ENCODE measurements around the gene RANBP17.
A peak's percentile ranks its signal among the peaks of the same experiment; 100 is the strongest.
"Not testable (repeated sequence)": the region's sequence is repeated elsewhere in the genome, so short reads cannot be mapped to it uniquely, and the experiment has no call there.

The RANBP17 gene

GRCh38 chr5:170861917-170862766 lies at the start of gene RANBP17:
TSS of gene RANBP17 (plus strand) at chr5:170862018.
- peak; percentile 80 for DNase-seq (ENCODE audit: low spot score)

GRCh38 chr5:170813231-170813630 lies 48.6 kb upstream of the RANBP17 start:
- no peak for DNase-seq (ENCODE audit: low spot score)

GRCh38 chr5:170817195-170817594 lies 44.6 kb upstream of the RANBP17 start:
- DNase-seq (ENCODE audit: low spot score): no peak

GRCh38 chr5:170818232-170818631 lies 43.6 kb upstream of the RANBP17 start:
- peak; percentile 37 for DNase-seq (ENCODE audit: low spot score)

GRCh38 chr5:170819824-170820223 lies 42.0 kb upstream of the RANBP17 start:
- no peak for DNase-seq (ENCODE audit: low spot score)

- DNase-seq (ENCODE audit: low spot score): no peak
Measured at GRCh38 chr5:170821257-170821800, 40.5 kb upstream of the RANBP17 start.

GRCh38 chr5:170826117-170826516 lies 35.7 kb upstream of the RANBP17 start:
- DNase-seq (ENCODE audit: low spot score): no peak

GRCh38 chr5:170832241-170832640 lies 29.6 kb upstream of the RANBP17 start:
- DNase-seq (ENCODE audit: low spot score): no peak

GRCh38 chr5:170833981-170834380 lies 27.8 kb upstream of the RANBP17 start:
- DNase-seq (ENCODE audit: low spot score): not testable (repeated sequence)

GRCh38 chr5:170836226-170836625 lies 25.6 kb upstream of the RANBP17 start:
- no peak for DNase-seq (ENCODE audit: low spot score)

- no peak for DNase-seq (ENCODE audit: low spot score)
Measured at GRCh38 chr5:170843870-170844269, 17.9 kb upstream of the RANBP17 start.

- no peak for DNase-seq (ENCODE audit: low spot score)
Measured at GRCh38 chr5:170844651-170845050, 17.2 kb upstream of the RANBP17 start.

GRCh38 chr5:170846416-170846815 lies 15.4 kb upstream of the RANBP17 start:
- DNase-seq (ENCODE audit: low spot score): no peak

- no peak for DNase-seq (ENCODE audit: low spot score)
Measured at GRCh38 chr5:170846846-170847245, 15.0 kb upstream of the RANBP17 start.

GRCh38 chr5:170848033-170848432 lies 13.8 kb upstream of the RANBP17 start:
- no peak for DNase-seq (ENCODE audit: low spot score)

- DNase-seq (ENCODE audit: low spot score): no peak
Measured at GRCh38 chr5:170849374-170849773, 12.4 kb upstream of the RANBP17 start.

- no peak for DNase-seq (ENCODE audit: low spot score)
Measured at GRCh38 chr5:170854566-170854965, 7.3 kb upstream of the RANBP17 start.

- no peak for DNase-seq (ENCODE audit: low spot score)
Measured at GRCh38 chr5:170857066-170857465, 4.8 kb upstream of the RANBP17 start.

- DNase-seq (ENCODE audit: low spot score): no peak
Measured at GRCh38 chr5:170860415-170860814, 1.4 kb upstream of the RANBP17 start.

- DNase-seq (ENCODE audit: low spot score): no peak
Measured at GRCh38 chr5:170860818-170861666, 776 bp upstream of the RANBP17 start.

GRCh38 chr5:170861667-170861916 lies 226 bp upstream of the RANBP17 start:
- DNase-seq (ENCODE audit: low spot score): no peak

- no peak for DNase-seq (ENCODE audit: low spot score)
Measured at GRCh38 chr5:170863646-170864045, 1.8 kb downstream of the RANBP17 start.

- no peak for DNase-seq (ENCODE audit: low spot score)
Measured at GRCh38 chr5:170865622-170866021, 3.8 kb downstream of the RANBP17 start.

Data from AG20443 (cell line).